Endometrial microvascular endothelial cells (primary cell): ENCODE measurements around the gene SFXN1. TPM values are rescaled to one million over a fixed set of nuclear protein-coding genes. Genes with fewer than 3 reads are reported as not detected.
"Not testable (repeated sequence)": the region's sequence is repeated elsewhere in the genome, so short reads cannot be mapped to it uniquely, and the experiment has no call there.

Experiments used
- in situ Hi-C: cut with HindIII; loops from 2 replicates; pipeline ENCODE4 v1.10.0; 2017; ENCODE audit warnings: low sequenced_read_pairs, low pct_unique_long_range_greater_than_20kb; ENCODE audit errors: inconsistent ontology term
- total RNA-seq: library from RNA; depleted of rRNA; stranded (reverse); fragments of >200 nt; gene quantifications from one replicate; pipeline ENCODE4 v1.2.3, GENCODE V29; 2015; ENCODE audit errors: inconsistent ontology term

Gene SFXN1
- total RNA-seq, 1 donor from 2014 or later = 102 TPM

- in situ Hi-C loops = no loop called here
Observed at GRCh38 chr5:175524211-175524610, 45.9 kb downstream of the SFXN1 start.

- in situ Hi-C loops = no loop called here
Observed at GRCh38 chr5:175526691-175527090, 48.3 kb downstream of the SFXN1 start.

GRCh38 chr5:175531361-175531760 lies 53.0 kb downstream of the SFXN1 start:
- in situ Hi-C loops = no loop called here

- in situ Hi-C loops = no loop called here
Observed at GRCh38 chr5:175534070-175534932, 55.9 kb downstream of the SFXN1 start.

GRCh38 chr5:175535331-175535730 lies 57.0 kb downstream of the SFXN1 start:
- in situ Hi-C loops = not testable (repeated sequence)

DNA sequence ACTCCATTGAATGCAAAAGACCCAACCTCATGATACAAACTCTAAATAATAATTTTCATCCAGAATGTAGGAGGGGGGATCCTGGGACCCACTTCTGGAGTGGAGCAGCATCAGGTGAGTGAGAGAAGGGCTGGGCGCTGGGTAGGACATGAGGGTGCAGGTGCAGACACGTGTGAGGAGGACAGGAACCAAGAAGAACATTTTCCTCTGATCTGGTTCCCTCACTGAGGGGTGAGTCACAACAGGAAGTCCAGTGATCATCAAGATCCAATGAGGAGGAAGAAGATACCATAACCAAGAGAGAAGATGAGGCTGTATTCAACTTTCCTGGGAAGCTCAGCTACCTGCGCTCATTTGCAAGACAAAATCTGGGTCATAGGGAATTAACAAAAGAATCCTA lies 57.4 kb downstream of the SFXN1 start:
- in situ Hi-C loops = no loop called here

DNA sequence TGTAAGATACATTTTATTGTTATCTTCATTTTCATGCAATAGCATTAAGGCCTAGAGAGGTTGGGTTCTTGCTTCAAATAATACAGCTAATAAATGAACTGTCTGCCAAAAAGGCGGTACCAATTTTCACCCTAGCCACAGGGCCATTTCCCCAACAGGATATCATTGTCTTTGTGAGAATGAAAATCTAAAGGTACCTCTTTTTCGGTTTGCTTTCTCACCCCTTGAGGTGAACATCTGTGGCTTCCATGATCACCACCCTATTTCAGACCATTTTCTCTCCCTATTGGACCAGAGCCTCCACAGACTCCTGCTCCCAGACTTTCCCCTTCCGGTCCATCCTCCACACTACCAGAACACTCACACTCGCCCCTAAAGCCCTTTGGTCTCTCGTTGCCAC lies 60.2 kb downstream of the SFXN1 start:
- in situ Hi-C loops = no loop called here

DNA sequence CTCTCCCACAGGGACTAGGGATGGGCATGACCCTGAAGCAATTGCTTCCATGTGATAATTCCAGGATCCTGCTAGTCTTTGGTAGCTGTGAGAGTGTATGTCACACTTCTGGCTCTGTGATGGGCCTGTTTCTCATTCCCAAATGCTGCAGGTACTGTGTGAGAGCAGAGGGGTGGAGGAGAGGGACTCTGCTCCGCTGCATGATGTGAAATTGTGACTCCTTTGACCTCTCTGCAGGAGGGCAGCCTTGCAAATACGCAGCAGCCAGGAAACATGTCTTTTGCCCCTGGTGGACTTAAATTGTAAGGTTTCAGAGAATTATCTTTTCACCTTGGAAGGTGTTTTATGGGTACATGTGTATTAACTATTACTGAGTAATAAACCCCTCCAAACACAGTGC lies 61.6 kb downstream of the SFXN1 start:
- in situ Hi-C loops = no loop called here

- in situ Hi-C loops = no loop called here
Observed at GRCh38 chr5:175541264-175541663, 62.9 kb downstream of the SFXN1 start.

DNA sequence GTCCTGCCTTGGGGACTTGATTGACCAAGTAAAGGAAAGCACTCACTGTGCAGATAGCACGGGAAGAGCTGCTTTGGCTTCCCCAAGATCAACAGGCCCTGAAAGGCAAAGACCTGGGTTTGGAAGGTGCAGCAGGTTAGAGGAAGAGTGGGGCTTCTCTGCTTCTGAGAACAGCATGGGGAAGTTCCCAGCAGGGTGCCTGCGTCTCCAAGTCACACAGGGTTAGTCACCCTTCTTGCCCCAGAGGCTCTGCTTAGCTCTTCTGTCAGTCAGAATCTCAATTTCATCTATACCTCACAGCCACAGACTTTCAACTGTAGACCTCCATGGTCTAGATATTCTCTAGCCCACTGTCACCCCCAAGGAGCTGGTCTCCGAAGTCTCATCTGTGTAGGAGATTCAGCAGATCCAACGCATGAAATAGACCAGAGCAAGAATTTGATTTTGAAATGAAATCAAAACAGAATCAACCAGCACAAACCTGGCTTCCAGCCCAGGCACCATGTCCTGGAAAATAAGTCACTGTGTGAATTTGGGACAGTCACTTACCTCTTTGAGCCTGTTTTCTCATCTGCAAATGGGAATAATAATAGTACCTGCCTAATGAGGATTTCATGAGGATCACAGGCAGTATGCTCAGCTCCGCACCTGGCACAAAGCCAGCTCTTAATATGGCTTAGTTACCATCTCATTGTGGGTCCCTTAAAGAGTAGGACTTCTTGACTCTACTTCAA lies 64.0 kb downstream of the SFXN1 start:
- in situ Hi-C loops = no loop called here

- in situ Hi-C loops = no loop called here
Observed at GRCh38 chr5:175542966-175543235, 64.5 kb downstream of the SFXN1 start.

- in situ Hi-C loops = no loop called here
Observed at GRCh38 chr5:175544108-175544511, 65.8 kb downstream of the SFXN1 start.

DNA sequence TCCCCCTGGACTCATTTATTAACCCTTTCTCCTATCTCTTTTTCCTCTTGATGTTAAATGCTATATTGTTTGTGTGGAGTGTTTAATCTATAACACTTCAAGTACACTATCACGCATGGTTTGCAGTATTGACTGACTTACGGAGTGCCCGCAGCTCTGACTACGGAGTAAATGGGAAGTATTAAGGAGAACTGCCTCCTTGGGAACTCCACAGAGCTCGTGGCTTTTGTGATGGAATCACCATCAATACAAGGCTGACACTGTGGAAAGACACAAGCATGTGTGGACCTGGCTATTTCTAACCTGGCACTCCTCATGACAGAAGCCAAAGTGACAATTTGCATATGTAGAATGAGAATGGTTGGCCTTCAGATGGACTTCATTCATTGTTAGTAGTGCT lies 66.2 kb downstream of the SFXN1 start:
- in situ Hi-C loops = no loop called here

DNA sequence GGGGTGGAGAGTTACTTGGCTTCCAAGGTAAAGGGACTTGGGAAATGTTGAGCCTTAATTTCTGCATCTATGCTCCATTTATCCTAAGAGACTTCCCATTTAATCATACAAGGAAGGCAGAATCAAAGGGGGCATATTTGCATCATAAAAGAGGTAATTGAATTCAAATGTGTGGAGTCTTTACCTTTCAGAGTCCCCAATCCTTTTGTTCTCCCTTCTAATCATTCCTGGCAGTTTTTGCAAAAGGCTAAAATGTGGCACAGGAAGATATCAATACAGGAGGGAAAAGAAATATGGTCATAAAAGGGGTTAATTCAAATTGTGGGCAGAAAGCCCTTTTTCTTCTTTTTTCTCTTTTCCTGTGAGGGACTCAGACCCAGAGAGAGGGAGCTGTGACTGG lies 69.5 kb downstream of the SFXN1 start:
- in situ Hi-C loops = no loop called here

DNA sequence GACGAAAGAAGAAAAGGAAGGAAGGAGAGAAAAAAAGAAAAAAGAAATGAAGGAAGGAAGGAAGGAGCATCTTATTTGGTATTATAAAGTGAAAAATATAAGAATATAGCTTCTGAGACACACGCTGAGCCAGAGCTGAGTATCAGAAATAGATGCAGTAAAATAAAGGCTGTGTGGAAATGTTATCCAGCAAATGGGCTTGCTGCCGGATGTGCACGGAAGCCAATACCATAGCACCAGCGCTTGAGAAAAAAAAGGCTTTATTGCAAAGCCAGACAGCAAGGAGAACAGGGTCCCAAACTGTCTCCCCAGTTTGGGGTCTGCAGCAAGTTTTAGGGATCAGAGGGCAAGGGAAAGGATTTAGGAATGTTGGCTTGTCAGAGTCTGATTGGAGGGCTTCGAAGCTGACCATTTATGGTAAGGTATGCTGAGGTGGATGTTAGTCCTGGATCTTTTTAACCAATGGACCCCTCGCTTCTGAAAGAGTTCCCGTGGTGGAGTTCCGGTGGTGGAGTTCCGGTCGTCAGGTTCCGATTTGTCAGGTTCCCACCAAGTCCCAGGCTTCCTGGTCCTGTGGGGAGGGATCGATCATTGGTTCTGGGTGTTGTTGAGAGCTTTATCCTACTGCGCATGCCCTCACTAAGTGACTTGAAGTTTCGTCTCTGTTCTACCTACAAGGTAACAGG lies 70.4 kb downstream of the SFXN1 start:
- in situ Hi-C loops = no loop called here

DNA sequence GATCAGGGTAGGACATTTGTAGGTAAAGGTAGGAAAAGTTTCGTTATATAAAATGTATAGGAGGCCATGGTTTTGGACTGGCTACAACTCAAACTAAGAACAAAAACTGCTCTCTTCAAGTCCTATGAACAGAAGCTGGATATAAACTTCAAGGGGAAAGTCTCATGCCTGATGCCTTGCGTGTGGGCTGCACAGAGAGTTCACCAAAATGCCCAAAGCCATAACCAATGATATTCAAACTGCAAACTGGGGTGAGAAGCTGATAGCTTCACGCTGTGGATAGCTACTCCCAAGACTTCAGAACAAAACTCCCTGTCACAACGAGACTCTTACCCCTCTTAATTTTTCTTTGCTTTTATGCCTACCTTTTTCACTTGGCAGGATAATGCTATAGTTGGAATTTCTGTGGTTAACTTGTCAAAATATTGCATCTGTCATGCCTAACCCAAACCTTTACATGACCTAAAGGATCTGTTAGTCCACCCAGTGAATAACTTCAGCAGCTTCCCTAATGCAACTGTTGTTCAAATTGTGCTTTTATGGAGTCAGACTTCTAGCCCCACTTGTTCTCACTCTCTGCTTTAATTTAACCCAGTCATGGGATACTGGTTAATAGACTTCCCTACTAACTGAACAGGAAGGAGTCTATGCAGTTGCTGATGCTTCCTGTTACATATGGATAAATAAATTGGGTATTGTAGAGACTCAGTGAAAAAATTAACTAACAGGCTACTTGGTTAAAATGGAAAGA lies 71.9 kb downstream of the SFXN1 start:
- in situ Hi-C loops = no loop called here

GRCh38 chr5:175551266-175551665 lies 72.9 kb downstream of the SFXN1 start:
- in situ Hi-C loops = no loop called here

- in situ Hi-C loops = no loop called here
Observed at GRCh38 chr5:175554296-175554695, 75.9 kb downstream of the SFXN1 start.

DNA sequence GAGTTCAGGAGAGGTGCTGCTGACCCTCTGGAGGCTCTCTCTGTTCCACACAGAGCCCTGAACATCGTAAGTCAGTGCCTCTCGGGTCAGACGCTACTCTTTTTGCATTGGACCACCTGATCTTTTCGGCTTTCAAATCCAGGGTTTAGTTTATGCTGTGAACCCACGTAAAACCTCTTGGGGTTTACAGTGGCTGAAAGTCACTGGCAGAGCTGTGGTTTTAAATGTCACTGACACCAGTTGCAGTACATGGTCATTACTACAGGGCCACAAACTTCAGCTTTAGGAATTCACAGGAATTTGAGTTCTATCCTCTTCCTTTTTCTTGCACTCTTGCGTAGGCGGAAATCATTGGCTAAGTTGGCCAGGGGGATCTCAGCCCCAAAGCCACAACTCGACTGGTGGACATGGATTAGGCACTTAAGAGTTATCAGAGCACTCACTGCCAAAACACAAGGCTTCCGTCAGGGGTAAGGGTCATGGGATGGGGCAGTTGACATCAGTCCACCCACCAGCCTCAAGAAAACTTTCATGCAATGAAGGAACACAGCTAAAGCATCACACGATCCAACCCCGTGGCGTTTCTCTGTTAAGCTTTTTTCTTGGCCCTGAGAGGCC lies 76.9 kb downstream of the SFXN1 start:
- in situ Hi-C loops = no loop called here
